Erythroblast (primary cell): Measurements from ENCODE around the gene CDK6.

Source experiments
- GATA1 ChIP-seq: IDR thresholded peaks from 2 replicates; pipeline ENCODE4 v1.6.1; 2011; ENCODE audit warnings: low read depth, mild to moderate bottlenecking, control low read depth, low read length, moderate library complexity
- POLR2A ChIP-seq: IDR thresholded peaks from 2 replicates; pipeline ENCODE4 v1.6.1; 2011; ENCODE audit warnings: mild to moderate bottlenecking, low read length

GRCh38 chr7:92629779-92630178, 206.6 kb downstream of the CDK6 start:
- TF ChIP-seq POLR2A (no peak), GATA1 (no peak)
